ENCODE results near the gene HAUS7. TPM values are rescaled to one million over a fixed set of nuclear protein-coding genes. Genes with fewer than 3 reads are reported as not detected.

Gene HAUS7
- total RNA-seq, 1 experiment from 2014 or later, result 34.7 TPM

DNA sequence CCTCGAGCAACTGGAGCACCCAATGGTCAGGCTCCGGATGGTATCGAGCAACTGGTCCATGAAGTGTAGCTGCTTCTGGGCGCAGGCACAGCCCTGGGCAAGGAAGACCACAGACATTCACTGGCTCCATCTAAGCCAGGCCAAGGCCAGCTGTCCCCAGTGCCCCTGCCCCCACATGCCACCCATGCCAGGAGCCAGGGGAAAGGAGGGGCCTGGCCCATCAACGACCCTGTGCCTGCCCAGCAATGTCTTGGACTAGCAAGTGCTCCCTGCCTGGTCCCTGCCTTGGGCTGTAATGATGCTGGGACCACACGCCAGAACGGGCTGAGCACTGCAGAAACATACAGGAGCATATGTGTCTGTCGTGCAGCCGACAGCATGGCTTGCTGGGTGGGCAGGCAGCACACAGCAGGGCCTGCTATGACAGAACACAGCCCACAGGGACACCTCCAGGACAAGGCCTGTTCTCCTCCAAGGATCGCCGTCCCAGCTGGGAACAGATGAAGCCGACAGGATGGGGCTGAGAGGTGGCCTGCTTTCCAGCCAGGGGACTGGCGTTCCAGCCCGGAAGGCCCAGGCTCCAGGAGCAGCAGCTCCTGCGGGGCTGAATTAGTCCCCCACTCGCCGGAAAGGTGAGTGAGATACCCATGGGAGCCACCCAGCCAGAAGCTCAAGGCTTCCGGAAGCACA, 13.1 kb downstream of the HAUS7 start:
- no peak for DNase-seq (ENCODE audit: low read depth)

- no peak for DNase-seq (ENCODE audit: low read depth)
These were observed 13.7 kb downstream of the HAUS7 start for GRCh38 chrX:153456704-153457103.

DNA sequence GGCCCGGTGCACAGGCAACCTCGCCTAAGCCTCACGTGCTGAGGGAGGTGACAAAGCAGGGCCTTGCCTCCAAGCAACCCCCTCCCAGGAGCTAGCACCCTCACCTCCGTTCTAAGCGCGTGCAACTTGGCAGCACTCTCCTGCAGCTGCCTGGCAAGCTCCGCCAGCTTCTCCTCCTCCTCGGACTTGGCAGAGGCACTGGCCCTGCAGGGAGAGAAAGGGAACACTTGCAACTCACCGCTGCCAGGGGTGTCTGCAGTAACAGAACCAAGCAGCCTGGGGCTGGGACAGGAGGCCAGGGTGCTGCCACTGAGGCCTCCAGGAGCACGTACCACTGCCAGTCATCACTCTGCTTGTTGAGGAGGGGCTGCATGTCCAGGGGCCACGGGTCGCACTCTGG, 14.2 kb downstream of the HAUS7 start:
- DNase-seq (ENCODE audit: low read depth), result no peak

DNA sequence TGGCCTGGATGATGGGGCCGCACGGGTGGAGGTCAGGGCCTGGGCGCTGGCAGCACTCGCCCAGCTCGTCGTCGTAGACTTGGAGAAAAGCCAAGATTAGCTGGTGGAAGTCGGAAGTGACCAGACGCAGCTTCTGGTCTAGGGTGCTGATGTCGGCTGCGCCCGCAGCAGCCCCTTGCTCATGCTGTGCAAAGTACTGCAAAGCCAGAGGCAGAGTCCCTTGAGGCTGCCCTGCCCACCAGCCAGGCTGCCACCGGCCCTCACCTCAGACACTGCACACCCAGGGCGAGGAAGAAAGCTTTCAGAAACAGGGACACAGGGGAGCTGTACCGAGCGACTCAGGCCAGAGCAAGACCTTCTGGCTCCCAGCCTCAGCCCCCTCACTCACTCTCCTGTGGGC, 14.8 kb downstream of the HAUS7 start:
- DNase-seq (ENCODE audit: low read depth), result no peak

DNA sequence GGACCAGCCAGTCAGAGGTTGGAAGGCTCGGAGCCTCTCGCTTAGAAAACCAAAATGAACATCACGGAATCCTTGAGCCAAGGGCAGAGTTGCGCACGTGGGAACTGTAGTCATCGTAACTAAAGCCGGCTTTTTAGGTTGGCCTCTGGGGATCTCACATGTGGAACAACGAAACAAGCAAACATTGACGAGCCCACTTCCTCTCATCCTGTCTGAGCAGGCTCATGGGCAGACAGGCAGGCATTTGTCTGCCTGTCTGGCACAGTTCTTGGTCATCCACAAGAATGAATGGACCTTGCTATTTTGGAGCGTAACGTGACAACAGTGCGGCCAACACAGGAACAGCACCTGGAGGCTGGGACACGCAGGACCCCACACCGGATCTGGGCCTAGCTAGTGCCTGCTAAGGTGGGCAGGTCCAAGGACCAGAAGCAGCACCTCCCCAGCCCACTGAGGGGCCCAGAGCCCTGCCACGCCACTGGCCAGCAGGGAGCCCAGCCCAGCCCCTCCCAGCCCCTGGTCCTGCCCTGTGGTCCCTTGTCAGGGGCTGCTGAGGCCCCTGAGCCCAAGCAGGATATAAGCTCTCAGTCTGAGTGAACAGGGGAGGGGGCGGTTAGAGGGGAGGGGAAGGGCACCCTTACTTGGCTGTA, 15.3 kb downstream of the HAUS7 start:
- DNase-seq (ENCODE audit: low read depth), result no peak

DNA sequence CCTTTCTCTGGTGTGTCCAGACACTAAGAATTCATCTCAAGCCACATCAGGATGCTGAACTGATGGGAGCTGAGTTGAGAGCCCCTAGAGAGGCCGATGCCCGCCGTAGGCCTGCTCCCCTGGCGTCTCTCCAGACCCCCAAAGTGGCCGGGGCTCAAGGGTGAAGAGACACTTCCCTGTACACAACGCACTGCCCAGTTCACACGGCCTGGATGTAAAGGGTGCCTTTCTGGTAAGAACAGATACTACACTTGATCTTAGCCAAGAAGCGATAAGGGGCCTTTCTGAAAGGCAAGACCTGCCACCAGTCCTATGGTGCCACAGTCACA, 19.5 kb downstream of the HAUS7 start:
- no peak for DNase-seq (ENCODE audit: low read depth)

GRCh38 chrX:153450114-153450948, 20.0 kb downstream of the HAUS7 start:
- DNase-seq (ENCODE audit: low read depth), result no peak

DNA sequence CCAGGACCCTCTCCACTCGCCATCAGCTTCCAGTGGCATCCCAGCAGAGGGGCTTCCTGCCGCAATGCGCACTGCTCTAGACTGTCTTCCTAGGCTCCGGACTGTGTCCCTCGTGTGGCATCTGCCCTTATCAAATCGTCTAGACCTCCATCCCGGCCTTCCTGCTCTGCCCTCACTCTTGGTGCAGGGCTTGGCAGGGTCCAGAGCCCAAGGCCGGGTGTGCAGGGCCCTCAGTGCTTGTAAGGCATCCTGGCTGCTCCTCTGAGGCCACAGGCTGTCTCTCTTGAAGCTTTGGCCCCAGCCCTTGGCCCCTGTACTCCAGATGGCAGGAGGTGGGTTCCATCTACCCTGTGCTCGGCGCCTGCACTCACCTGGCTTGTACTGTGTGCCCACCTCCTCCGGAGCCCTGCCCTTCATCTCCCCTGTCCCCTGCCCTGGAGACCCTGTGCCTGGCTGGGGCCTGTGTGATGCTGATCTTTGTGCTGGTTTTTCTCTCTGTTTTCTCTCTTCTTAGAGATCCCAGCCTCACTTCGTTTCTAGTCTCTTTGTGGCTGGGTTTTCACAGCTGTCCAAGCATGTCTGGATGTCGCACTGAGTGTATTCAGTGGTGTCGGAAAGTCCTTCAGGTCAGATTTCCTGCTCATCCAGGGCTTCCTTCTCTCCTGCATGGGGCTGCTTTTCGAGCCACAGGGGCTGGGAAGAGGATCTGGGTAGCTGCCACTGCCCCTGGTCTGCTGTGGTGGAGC, 20.8 kb downstream of the HAUS7 start:
- no peak for DNase-seq (ENCODE audit: low read depth)

GRCh38 chrX:153448556-153449367, 21.6 kb downstream of the HAUS7 start:
- DNase-seq (ENCODE audit: low read depth), result no peak

- no peak for DNase-seq (ENCODE audit: low read depth)
These were observed 22.8 kb downstream of the HAUS7 start for GRCh38 chrX:153447581-153447960.

- no peak for DNase-seq (ENCODE audit: low read depth)
These were observed 23.3 kb downstream of the HAUS7 start for GRCh38 chrX:153446950-153447580.

DNA sequence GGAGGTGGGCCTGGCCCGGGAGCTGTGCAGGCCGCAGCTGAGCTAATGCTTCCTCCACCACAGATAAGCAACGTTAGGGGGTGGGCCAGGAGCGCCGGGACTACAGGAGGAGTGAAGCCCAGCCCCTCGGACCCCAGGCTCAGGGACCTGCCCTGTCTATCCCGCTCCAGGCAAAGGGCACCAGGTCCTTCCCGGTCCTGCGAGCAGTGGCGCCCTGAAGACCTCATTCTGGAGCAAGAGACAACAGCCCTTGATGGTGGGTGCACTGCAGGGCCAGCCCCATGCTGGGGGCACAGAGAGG, 23.8 kb downstream of the HAUS7 start:
- DNase-seq (ENCODE audit: low read depth), result no peak

- DNase-seq (ENCODE audit: low read depth), result no peak
These were observed 24.3 kb downstream of the HAUS7 start, which contains the start of gene TREX2 for GRCh38 chrX:153445856-153446635. Gene TREX2, minus strand, starts transcription at chrX:153446056. Its CDS starts 626 bp downstream, at chrX:153445430.

DNA sequence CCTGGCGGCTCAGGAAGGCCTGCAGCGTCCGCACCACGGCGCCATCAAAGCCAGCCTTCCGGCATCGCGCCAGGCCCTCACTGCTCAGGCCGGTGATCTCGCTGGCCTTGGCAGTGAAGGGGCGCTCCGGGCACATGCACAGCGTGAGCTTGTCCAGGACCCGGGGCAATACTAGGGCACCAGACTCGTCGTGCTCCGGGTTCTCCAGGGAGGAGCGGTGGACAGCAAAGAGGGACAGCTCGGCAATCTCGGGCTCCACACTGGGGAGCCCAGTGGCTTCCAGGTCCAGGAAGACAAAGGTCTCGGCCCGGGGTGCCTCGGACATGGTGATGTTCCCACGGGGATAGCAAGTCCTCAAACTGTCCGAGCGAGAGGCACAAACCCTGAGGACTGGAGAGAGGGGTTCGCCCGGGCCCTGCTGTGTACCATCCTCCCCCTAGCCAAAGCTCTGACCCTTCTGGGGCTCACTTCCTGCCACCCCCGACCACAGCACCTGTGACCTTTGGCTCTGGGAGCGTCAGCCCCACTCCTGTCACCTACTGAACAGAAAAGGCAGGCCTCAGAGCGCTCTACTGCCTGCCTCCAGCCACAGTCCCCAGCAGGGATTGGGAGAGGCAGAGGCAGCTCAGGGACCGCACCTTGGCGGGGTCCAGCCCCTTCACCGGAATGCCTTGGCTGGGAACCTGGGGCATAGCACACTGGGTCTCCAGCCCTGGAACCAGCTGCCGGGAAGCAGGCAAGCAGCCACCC, 25.1 kb downstream of the HAUS7 start:
- no peak for DNase-seq (ENCODE audit: low read depth)

DNA sequence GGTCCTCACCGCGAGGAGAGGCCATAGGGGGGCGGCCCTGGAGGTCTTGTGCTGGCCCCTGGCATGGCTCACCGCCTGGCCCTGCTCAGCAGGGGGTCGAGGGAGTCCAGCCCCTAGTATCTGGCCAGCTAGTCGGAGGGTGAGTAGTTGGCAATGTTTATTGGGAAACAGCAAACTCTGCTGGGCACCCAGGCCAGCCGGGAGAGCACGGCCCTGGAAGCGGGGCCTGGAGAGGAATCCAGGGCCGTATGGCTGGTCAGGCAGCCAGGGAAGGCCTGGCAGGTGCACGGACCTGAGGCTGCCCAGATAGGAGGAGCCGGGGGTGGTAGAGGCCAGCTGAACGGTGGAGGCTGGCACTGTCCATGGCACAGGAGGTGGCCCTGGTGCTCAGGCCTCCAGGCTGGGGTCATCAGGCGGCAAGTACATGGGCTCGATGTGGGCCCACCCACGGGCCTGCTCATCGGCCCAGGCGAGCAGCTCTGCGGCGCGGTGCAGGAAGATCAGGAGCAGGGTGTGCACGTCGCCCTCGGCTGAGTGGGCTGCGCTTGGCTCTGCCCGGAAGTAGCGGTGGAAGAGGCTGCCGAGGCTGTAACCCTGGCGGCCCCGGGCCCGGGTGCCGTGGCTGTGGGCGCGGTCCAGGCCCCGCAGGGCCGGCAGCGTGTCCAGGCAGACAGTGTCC, 25.9 kb downstream of the HAUS7 start:
- no peak for DNase-seq (ENCODE audit: low read depth)

DNA sequence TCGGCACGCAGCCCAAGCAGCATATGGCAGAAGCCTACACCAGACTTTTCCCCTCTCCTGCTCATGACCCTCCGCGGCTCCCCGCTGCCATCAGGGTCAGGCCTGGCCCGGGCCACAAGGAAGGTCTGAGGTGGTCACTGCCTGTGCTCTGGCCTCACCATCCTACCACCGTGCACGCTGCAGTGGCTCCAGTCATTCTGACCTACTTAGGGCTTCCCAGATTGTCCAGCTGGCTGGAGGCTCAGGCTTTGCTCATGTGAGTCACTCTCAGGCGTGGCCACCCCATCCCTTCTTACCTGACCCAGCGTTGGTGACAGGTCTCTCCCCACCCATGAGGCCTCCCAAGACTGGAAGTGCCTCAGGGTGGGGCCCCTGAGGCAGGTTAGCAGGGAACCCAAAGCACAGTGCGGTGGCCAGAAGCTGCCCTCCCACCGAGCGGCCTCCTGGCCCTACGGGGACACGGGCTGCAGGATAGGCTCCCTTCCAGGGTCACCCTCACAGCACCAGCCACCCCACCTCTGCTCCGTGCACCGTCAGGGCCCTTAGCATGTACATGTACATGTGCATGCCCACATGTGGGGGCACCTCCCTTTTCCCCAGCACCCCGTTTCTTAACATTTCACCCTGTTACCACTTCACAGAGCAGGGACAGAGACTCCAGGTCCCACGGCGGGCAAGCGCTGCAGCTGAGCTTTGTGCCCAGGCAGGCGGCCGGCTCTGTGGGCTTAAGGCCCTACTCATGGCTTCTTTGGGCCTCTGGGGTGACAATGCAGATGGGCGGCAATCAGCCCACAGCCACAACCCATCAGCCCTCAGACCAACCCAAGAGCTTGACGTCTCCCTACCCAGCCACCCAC, 26.7 kb downstream of the HAUS7 start:
- DNase-seq (ENCODE audit: low read depth), result no peak

DNA sequence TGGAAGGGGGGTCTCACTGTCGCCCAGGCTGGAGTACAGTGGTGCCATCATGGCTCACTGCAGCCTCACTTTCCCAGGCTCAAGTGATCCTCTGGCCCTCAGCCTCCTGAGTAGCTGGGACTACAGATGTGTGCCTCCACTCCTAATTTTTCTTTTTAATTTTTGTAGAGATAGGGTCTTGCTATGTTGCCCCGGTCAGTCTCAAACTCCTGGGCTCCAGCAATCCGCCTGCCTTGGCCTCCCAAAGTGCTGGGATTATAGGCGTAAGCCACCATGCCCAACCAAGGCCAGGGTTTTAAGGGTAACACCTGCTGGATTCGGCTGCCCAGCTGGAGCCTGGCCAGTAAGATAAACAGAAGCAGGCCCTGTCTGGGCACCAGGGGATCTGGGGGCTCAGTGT, 27.9 kb downstream of the HAUS7 start:
- DNase-seq (ENCODE audit: low read depth), result no peak

Data from HT1080 (cell line).